Hepatocyte (in vitro differentiated cells): Measurements from ENCODE around the gene DPM1.

Source experiments
- EZH2 ChIP-seq: fragments of 200-600 bp; sonication (generic); IDR thresholded peaks from 2 replicates; pipeline ENCODE4 v1.6.1; 2016; ENCODE audit warnings: antibody characterized with exemption, mild to moderate bottlenecking, borderline replicate concordance
- EZH2phosphoT487 ChIP-seq: fragments of 200-600 bp; sonication (generic); IDR thresholded peaks from one replicate; pipeline ENCODE4 v1.6.1; 2018; ENCODE audit warnings: antibody characterized with exemption, mild to moderate bottlenecking, low read depth, moderate library complexity; ENCODE audit not compliant: unreplicated experiment, severe bottlenecking
- TF ChIP-seq, protein P1 (sequence below): fragments of 200-600 bp; sonication (generic); IDR thresholded peaks from 2 replicates; pipeline ENCODE4 v1.5.1; 2016; ENCODE audit warnings: antibody characterized with exemption, mild to moderate bottlenecking; ENCODE audit not compliant: poor library complexity

- TF ChIP-seq, protein P1, sequence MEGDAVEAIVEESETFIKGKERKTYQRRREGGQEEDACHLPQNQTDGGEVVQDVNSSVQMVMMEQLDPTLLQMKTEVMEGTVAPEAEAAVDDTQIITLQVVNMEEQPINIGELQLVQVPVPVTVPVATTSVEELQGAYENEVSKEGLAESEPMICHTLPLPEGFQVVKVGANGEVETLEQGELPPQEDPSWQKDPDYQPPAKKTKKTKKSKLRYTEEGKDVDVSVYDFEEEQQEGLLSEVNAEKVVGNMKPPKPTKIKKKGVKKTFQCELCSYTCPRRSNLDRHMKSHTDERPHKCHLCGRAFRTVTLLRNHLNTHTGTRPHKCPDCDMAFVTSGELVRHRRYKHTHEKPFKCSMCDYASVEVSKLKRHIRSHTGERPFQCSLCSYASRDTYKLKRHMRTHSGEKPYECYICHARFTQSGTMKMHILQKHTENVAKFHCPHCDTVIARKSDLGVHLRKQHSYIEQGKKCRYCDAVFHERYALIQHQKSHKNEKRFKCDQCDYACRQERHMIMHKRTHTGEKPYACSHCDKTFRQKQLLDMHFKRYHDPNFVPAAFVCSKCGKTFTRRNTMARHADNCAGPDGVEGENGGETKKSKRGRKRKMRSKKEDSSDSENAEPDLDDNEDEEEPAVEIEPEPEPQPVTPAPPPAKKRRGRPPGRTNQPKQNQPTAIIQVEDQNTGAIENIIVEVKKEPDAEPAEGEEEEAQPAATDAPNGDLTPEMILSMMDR: no peak
- TF ChIP-seq EZH2phosphoT487 (no peak), EZH2 (no peak)
Observed at GRCh38 chr20:50913690-50914375, 44.5 kb downstream of the DPM1 start.
